OCI-LY3 (cell line): ENCODE measurements around the gene CDKL2.
"Not testable (repeated sequence)": the region's sequence is repeated elsewhere in the genome, so short reads cannot be mapped to it uniquely, and the experiment has no call there.

Source experiments
- H2AFZ ChIP-seq: fragments of 200-600, 300-600 bp; shearing (Covaris generic); 2 replicates; pipeline ENCODE4 v1.6.0; 2014; ENCODE audit warnings: antibody characterized with exemption, low read depth, low read length
- H3K27ac ChIP-seq: fragments of 200-600, 300-600 bp; sonication (generic); 2 replicates; pipeline ENCODE4 v1.5.1; 2014; ENCODE audit warnings: mild to moderate bottlenecking, low read length, moderate library complexity, mixed read lengths
- H3K27me3 ChIP-seq: fragments of 200-600, 300-600 bp; sonication (generic); 2 replicates; pipeline ENCODE4 v1.6.1; 2014; ENCODE audit warnings: low read depth, low read length, mixed read lengths
- H3K36me3 ChIP-seq: fragments of 200-600, 300-600 bp; sonication (generic); replicated peaks from 2 replicates; pipeline ENCODE3; 2014; ENCODE audit warnings: low read depth, low read length, mixed read lengths
- H3K4me1 ChIP-seq: fragments of 300-600, 200-600 bp; sonication (generic); 2 replicates; pipeline ENCODE4 v1.6.1; 2014; ENCODE audit warnings: low read length, mixed read lengths
- H3K4me2 ChIP-seq: fragments of 200-600, 300-600 bp; sonication (generic); 2 replicates; pipeline ENCODE4 v1.6.1; 2014; ENCODE audit warnings: low read length, mixed read lengths
- H3K4me3 ChIP-seq: fragments of 300-600, 200-600 bp; sonication (generic); 2 replicates; pipeline ENCODE4 v1.5.1; 2014; ENCODE audit warnings: antibody characterized with exemption, mild to moderate bottlenecking, low read length, moderate library complexity
- H3K79me2 ChIP-seq: fragments of 300-600, 200-600 bp; shearing (Covaris generic); 2 replicates; pipeline ENCODE4 v1.6.1; 2014; ENCODE audit warnings: mild to moderate bottlenecking, low read length, mixed read lengths
- H3K9ac ChIP-seq: fragments of 300-600, 200-600 bp; shearing (Covaris generic); 2 replicates; pipeline ENCODE4 v1.6.0; 2014; ENCODE audit warnings: mild to moderate bottlenecking, low read length, moderate library complexity
- H3K9me3 ChIP-seq: fragments of 200-600, 300-600 bp; shearing (Covaris generic); 2 replicates; pipeline ENCODE4 v1.6.1; 2014; ENCODE audit warnings: low read length, mixed read lengths; ENCODE audit not compliant: insufficient read depth
- H4K20me1 ChIP-seq: fragments of 200-600, 300-600 bp; sonication (generic); 2 replicates; pipeline ENCODE4 v1.6.1; 2016; ENCODE audit warnings: low read length, mixed read lengths; ENCODE audit not compliant: insufficient read depth
- EZH2phosphoT487 ChIP-seq: fragments of 200-600 bp; shearing (Covaris generic); IDR thresholded peaks from 2 replicates; pipeline ENCODE4 v1.6.1; 2018; ENCODE audit warnings: antibody characterized with exemption, mixed run types, low read depth
- TF ChIP-seq, protein P1 (sequence below): fragments of 200-600, 300-600 bp; sonication (generic); IDR thresholded peaks from 2 replicates; pipeline ENCODE4 v1.5.1; 2014; ENCODE audit warnings: antibody characterized with exemption, low read length, low read depth

Gene CDKL2

DNA sequence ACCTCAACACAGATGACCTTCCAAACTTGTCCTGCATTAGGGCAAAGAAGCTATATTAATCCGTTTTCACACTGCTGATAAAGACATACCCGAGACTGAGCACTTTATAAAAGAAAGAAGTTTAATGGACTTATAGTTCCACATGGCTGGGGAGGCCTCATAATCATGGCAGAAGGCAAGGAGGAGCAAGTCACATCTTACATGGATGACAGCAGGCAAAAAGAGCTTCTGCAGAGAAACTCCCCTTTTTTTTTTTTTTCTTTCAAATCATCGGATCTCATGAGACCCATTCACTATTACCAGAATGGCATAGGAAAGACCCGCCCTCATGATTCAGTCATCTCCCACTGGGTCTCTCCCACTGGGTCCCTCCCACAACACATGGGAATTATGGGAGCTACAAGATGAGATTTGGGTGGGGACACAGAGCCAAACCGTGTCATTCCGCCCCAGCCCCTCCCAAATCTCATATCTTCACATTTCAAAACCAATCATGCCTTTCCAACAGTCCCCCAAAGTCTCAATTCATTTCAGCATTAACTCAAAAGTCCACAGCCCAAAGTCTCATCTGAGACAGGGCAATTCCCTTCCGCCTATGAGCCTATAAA, 98.7 kb downstream of the CDKL2 start:
- not testable (repeated sequence) for H3K9ac ChIP-seq, H3K4me1 ChIP-seq, H3K79me2 ChIP-seq, H4K20me1 ChIP-seq, H3K9me3 ChIP-seq, H3K27ac ChIP-seq, H3K27me3 ChIP-seq, H3K4me2 ChIP-seq, H3K4me3 ChIP-seq, H2AFZ ChIP-seq
- H3K36me3 ChIP-seq, result peaks cover 33% of the 10 kb centered on the region

DNA sequence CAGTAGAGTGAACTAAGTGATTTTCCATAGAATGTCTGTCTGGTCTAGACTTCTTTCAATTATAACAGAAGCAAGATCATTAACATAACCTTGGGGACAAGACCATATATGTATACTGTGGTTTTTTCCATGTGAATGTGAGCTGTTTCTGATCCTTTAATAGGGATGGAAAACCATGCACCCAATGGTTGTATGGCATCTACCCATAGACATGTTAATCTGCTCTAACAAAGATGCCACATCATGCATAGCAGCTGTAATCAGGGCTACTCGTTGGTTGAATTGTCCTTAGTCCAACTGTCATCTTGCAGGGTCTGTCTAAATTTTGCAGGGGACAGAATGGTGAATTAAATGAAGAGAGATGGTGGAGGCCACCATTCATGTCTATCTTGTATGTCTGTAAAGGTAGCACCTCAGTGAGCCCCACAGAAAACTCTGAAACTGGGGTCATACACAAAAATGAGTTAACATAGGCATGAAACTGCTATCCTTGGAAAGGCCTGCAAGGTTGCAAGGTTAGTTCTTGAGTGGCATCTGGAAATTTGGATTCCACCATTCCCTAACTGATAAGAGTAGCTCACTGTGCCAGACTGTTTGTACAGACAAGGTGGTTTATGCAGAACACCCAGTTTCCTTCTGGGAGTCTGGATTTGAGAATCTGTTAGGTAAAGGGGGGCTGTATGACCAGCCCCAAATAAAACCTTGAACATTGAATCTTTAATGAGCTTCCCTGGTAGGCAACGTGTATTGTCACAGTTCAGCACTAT, 99.6 kb downstream of the CDKL2 start:
- H4K20me1 ChIP-seq, result no peaks in the 10 kb centered on the region
- TF ChIP-seq EZH2phosphoT487, result no peak
- TF ChIP-seq, protein P1, sequence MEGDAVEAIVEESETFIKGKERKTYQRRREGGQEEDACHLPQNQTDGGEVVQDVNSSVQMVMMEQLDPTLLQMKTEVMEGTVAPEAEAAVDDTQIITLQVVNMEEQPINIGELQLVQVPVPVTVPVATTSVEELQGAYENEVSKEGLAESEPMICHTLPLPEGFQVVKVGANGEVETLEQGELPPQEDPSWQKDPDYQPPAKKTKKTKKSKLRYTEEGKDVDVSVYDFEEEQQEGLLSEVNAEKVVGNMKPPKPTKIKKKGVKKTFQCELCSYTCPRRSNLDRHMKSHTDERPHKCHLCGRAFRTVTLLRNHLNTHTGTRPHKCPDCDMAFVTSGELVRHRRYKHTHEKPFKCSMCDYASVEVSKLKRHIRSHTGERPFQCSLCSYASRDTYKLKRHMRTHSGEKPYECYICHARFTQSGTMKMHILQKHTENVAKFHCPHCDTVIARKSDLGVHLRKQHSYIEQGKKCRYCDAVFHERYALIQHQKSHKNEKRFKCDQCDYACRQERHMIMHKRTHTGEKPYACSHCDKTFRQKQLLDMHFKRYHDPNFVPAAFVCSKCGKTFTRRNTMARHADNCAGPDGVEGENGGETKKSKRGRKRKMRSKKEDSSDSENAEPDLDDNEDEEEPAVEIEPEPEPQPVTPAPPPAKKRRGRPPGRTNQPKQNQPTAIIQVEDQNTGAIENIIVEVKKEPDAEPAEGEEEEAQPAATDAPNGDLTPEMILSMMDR, result no peak
- H3K4me2 ChIP-seq, result no peak overlapping the region
- H3K27ac ChIP-seq, result no peak overlapping the region
- H2AFZ ChIP-seq, result no peak overlapping the region
- no peak overlapping the region for H3K4me3 ChIP-seq
- H3K4me1 ChIP-seq, result no peaks in the 10 kb centered on the region
- H3K9ac ChIP-seq, result no peak overlapping the region
- no peaks in the 10 kb centered on the region for H3K27me3 ChIP-seq
- H3K36me3 ChIP-seq, result peaks cover 36% of the 10 kb centered on the region
- H3K79me2 ChIP-seq, result no peaks in the 10 kb centered on the region
- no peaks in the 10 kb centered on the region for H3K9me3 ChIP-seq
